Astrocyte of the spinal cord (primary cell): ENCODE data around the gene KRTAP10-4.

Experiments
- DNase-seq: peaks from one replicate; pipeline ENCODE4 v3.0.0; 2011; ENCODE audit warnings: low read depth, low spot score
- H3K4me3 ChIP-seq: 2 replicates; pipeline ENCODE4 v1.5.1; 2011; ENCODE audit warnings: low read depth, mild to moderate bottlenecking, low read length, moderate library complexity
- CTCF ChIP-seq: IDR thresholded peaks from 2 replicates; pipeline ENCODE4 v1.5.1; 2012; ENCODE audit warnings: low read depth, mild to moderate bottlenecking, low read length, inconsistent platforms
- in situ Hi-C: cut with HindIII; loops from 2 replicates; pipeline ENCODE4 v1.10.0; 2017; ENCODE audit warnings: low sequenced_read_pairs

The KRTAP10-4 gene

GRCh38 chr21:44581158-44581557 lies 7.6 kb downstream of the KRTAP10-4 start:
- H3K4me3 ChIP-seq: no peak overlapping the region
- in situ Hi-C loops: no loop called here
- no peak for TF ChIP-seq CTCF
- DNase-seq: no peak

GRCh38 chr21:44582055-44582454 lies 8.5 kb downstream of the KRTAP10-4 start:
- in situ Hi-C loops: no loop called here
- no peak for TF ChIP-seq CTCF
- H3K4me3 ChIP-seq: no peak overlapping the region
- no peak for DNase-seq

GRCh38 chr21:44583089-44583799 lies 9.7 kb downstream of the KRTAP10-4 start:
- no peak for DNase-seq
- no peak overlapping the region for H3K4me3 ChIP-seq
- no peak for TF ChIP-seq CTCF
- in situ Hi-C loops: no loop called here

GRCh38 chr21:44583800-44584147 lies 10.2 kb downstream of the KRTAP10-4 start:
- in situ Hi-C loops: no loop called here
- TF ChIP-seq CTCF: no peak
- H3K4me3 ChIP-seq: no peak overlapping the region
- DNase-seq: no peak

- TF ChIP-seq CTCF: no peak
These were observed 12.4 kb downstream of the KRTAP10-4 start for GRCh38 chr21:44585892-44586291.

GRCh38 chr21:44589094-44589493 lies 15.6 kb downstream of the KRTAP10-4 start:
- DNase-seq: no peak
- in situ Hi-C loops: no loop called here
- TF ChIP-seq CTCF: no peak
- no peak overlapping the region for H3K4me3 ChIP-seq

More at GRCh38 chr21:44585892-44586291, 12.4 kb downstream of the KRTAP10-4 start:
- no peak for DNase-seq
- no peak overlapping the region for H3K4me3 ChIP-seq
- in situ Hi-C loops: no loop called here
